Mesenchymal stem cell (in vitro differentiated cells and primary cell): ENCODE results near the gene PLSCR2.

Experiments used
- DNase-seq: peaks from one replicate; pipeline ENCODE4 v3.0.0-alpha.2; 2013
- H2AFZ ChIP-seq: one replicate; pipeline ENCODE4 v1.6.1; 2013; ENCODE audit warnings: low read depth, mild to moderate bottlenecking, control low read depth, inconsistent platforms, low read length, moderate library complexity
- H2AK5ac ChIP-seq: 2 replicates; pipeline ENCODE4 v1.6.1; 2013; ENCODE audit warnings: low read length, moderate library complexity, mild to moderate bottlenecking, inconsistent platforms; ENCODE audit not compliant: severe bottlenecking
- H2BK120ac ChIP-seq: one replicate; pipeline ENCODE4 v1.6.1; 2013; ENCODE audit warnings: low read depth, mild to moderate bottlenecking, inconsistent platforms, low read length, moderate library complexity
- H2BK12ac ChIP-seq, 2 experiments: one replicate each; pipeline ENCODE4 v1.6.1; 2013; ENCODE audit warnings: inconsistent platforms in 2 of 2, low read length in 2 of 2, mild to moderate bottlenecking in 2 of 2, moderate library complexity in 2 of 2, control low read depth in 1 of 2
- H2BK15ac ChIP-seq: one replicate; pipeline ENCODE4 v1.6.1; 2013; ENCODE audit warnings: mild to moderate bottlenecking, low read depth, inconsistent platforms; ENCODE audit not compliant: poor library complexity, severe bottlenecking
- H2BK5ac ChIP-seq: 2 replicates; pipeline ENCODE4 v1.6.1; 2013; ENCODE audit warnings: low read depth, mild to moderate bottlenecking, low read length, control low read depth, inconsistent platforms; ENCODE audit not compliant: poor library complexity, severe bottlenecking
- H3K14ac ChIP-seq, 2 experiments: one replicate each; pipeline ENCODE4 v1.6.1; 2013; ENCODE audit warnings: inconsistent platforms in 2 of 2, low read length in 2 of 2, control low read depth in 1 of 2, mild to moderate bottlenecking in 1 of 2, moderate library complexity in 1 of 2
- H3K18ac ChIP-seq, 2 experiments: one replicate each; pipeline ENCODE4 v1.6.1; 2013; ENCODE audit warnings: inconsistent platforms in 2 of 2, low read length in 2 of 2, control low read depth in 1 of 2, low read depth in 1 of 2, mild to moderate bottlenecking in 1 of 2
- H3K23ac ChIP-seq, 2 experiments: one replicate each; pipeline ENCODE4 v1.6.1; 2013; ENCODE audit warnings: inconsistent platforms in 2 of 2, low read length in 2 of 2, mild to moderate bottlenecking in 2 of 2, moderate library complexity in 2 of 2, control low read depth in 1 of 2
- H3K27ac ChIP-seq: 2 replicates; pipeline ENCODE4 v1.5.1; 2013; ENCODE audit warnings: mild to moderate bottlenecking, moderate library complexity, low read length, control low read depth, inconsistent platforms; ENCODE audit not compliant: poor library complexity, severe bottlenecking
- H3K27me3 ChIP-seq, 2 experiments: 2 replicates each; pipeline versions ENCODE4 v1.6.1 to v1.7.0; 2013; ENCODE audit warnings: low read length in 2 of 2, mild to moderate bottlenecking in 2 of 2, moderate library complexity in 2 of 2, control low read depth in 1 of 2, inconsistent platforms in 1 of 2; ENCODE audit not compliant: control insufficient read depth in 1 of 2, insufficient read depth in 1 of 2
- H3K36me3 ChIP-seq, 2 experiments: 2 replicates each; pipeline versions ENCODE4 v1.6.1 to v1.7.0; 2013; ENCODE audit warnings: low read length in 2 of 2, control low read depth in 1 of 2, inconsistent platforms in 1 of 2, low read depth in 1 of 2, mild to moderate bottlenecking in 1 of 2; ENCODE audit not compliant: insufficient read depth in 2 of 2, control insufficient read depth in 1 of 2
- H3K4ac ChIP-seq, 2 experiments: one replicate each; pipeline ENCODE4 v1.6.1; 2013; ENCODE audit warnings: inconsistent platforms in 2 of 2, low read length in 2 of 2, mild to moderate bottlenecking in 2 of 2, moderate library complexity in 2 of 2, control low read depth in 1 of 2, low read depth in 1 of 2
- H3K4me1 ChIP-seq: 2 replicates; pipeline ENCODE4 v1.6.1; 2013; ENCODE audit warnings: low read depth, low read length, control low read depth; ENCODE audit not compliant: control insufficient read depth, insufficient read depth
- H3K4me2 ChIP-seq: 2 replicates; pipeline ENCODE4 v1.6.1; 2013; ENCODE audit warnings: low read length, mild to moderate bottlenecking, inconsistent platforms; ENCODE audit not compliant: poor library complexity, severe bottlenecking
- H3K4me3 ChIP-seq, 2 experiments: 2 replicates each; pipeline versions ENCODE4 v1.5.1 to v1.7.0; 2013; ENCODE audit warnings: low read length in 2 of 2, mild to moderate bottlenecking in 2 of 2, control low read depth in 1 of 2, low read depth in 1 of 2; ENCODE audit not compliant: insufficient read depth in 1 of 2
- H3K79me1 ChIP-seq: replicated peaks from 2 replicates; pipeline ENCODE4 v1.6.1; 2013; ENCODE audit warnings: mild to moderate bottlenecking, control low read depth, low read length, inconsistent platforms; ENCODE audit not compliant: poor library complexity, severe bottlenecking
- H3K9ac ChIP-seq: 2 replicates; pipeline ENCODE4 v1.7.0; 2013; ENCODE audit warnings: mild to moderate bottlenecking, low read length, moderate library complexity
- H3K9me3 ChIP-seq: 2 replicates; pipeline ENCODE4 v1.7.0; 2013; ENCODE audit warnings: mild to moderate bottlenecking, low read length; ENCODE audit not compliant: control insufficient read depth
- H4K8ac ChIP-seq: one replicate; pipeline ENCODE4 v1.6.1; 2013; ENCODE audit warnings: inconsistent platforms, mild to moderate bottlenecking, low read length, moderate library complexity
- H4K91ac ChIP-seq: one replicate; pipeline ENCODE4 v1.6.1; 2013; ENCODE audit warnings: mild to moderate bottlenecking, low read length, inconsistent platforms
- WGBS: methylation state at CpG from one replicate; pipeline ENCODE4 v1.1.7; 2013; ENCODE audit warnings: mixed read lengths; 5-methylcytosine and 5-hydroxymethylcytosine counted together

PLSCR2 gene

DNA sequence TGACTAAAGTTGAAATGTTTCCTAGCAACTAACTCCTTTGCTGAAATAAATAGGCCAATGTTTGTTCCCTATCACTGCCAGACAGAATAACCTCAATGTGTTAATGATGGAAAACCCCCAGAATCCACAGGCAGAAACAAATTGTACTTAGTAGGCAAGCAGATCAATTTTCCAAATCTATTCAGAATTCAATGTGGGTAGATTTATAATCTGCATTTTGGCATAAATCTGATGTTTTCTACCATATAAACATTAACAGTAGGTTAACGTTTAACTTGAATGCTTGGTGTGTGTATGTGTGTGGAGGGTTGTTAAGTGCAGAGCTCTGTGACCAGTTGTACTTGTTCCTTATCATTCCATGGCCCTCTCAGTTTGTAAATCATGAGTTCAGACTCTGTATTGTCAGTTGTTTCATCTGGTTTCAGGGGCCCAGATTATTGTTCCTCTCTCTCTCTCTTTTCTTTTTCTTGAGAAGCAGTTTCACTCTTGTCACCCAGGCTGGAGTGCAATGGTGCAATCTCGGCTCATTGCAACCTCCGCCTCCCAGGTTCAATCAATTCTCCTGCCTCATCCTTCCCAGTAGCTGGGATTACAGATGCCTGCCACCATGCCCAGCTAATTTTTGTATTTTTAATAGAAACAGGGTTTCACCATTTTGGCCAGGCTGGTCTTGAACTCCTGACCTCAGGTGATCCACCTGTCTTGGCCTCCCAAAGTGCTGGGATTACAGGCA, 42.2 kb upstream of the PLSCR2 start:
- Histone ChIP-seq H3K36me3 (peaks cover 4 to 33% of the 10 kb centered on the region in 2 experiments), H3K4me2 (no peak overlapping the region), H4K8ac (no peak overlapping the region), H2BK5ac (no peak overlapping the region), H3K23ac (no peak overlapping the region), H3K27me3 (no peaks in the 10 kb centered on the region), H2AFZ (no peak overlapping the region), H3K4ac (no peak overlapping the region), H3K27ac (peak overlapping the region; percentile 51), H2BK120ac (no peak overlapping the region), H3K4me3 (no peak overlapping the region), H2AK5ac (no peak overlapping the region), H3K79me1 (no peaks in the 10 kb centered on the region), H3K9me3 (no peaks in the 10 kb centered on the region), H2BK12ac (no peak overlapping the region), H4K91ac (no peak overlapping the region), H3K9ac (no peak overlapping the region), H2BK15ac (no peak overlapping the region), H3K18ac (no peak overlapping the region), H3K4me1 (peaks cover 7% of the 10 kb centered on the region), H3K14ac (no peak overlapping the region)
- peak; percentile 15 for DNase-seq
- 91% methylated on average over 2 of the region's 3 CpGs for WGBS

- peaks cover 0 to 2% of the 10 kb centered on the region in 2 experiments for H3K36me3 ChIP-seq
- no peak overlapping the region for H2BK15ac ChIP-seq
- no peaks in the 10 kb centered on the region for H3K9me3 ChIP-seq
- peak overlapping the region; percentile 97 for H3K27ac ChIP-seq
- no peak overlapping the region for H3K23ac ChIP-seq
- peak overlapping the region; percentile 99 for H2AK5ac ChIP-seq
- H3K14ac ChIP-seq, result no peak overlapping the region
- H3K4ac ChIP-seq, result peak overlapping the region; percentile 57 to 89
- H3K27me3 ChIP-seq, result no peaks in the 10 kb centered on the region
- H3K18ac ChIP-seq, result peak overlapping the region; percentile 82 to 87
- H4K8ac ChIP-seq, result peak overlapping the region; percentile 50
- peak overlapping the region; percentile 78 for H2BK5ac ChIP-seq
- WGBS, result 100% methylated on average over 1 of the region's 1 CpG
- H3K79me1 ChIP-seq, result no peaks in the 10 kb centered on the region
- no peak overlapping the region for H2AFZ ChIP-seq
- peak overlapping the region; percentile 65 to 94 for H2BK12ac ChIP-seq
- H3K9ac ChIP-seq, result no peak overlapping the region
- H3K4me1 ChIP-seq, result peaks cover 11% of the 10 kb centered on the region
- H2BK120ac ChIP-seq, result peak overlapping the region; percentile 95
- DNase-seq, result no peak
- no peak overlapping the region for H3K4me3 ChIP-seq
- no peak overlapping the region for H3K4me2 ChIP-seq
- peak overlapping the region; percentile 65 for H4K91ac ChIP-seq
These were observed 38.2 kb upstream of the PLSCR2 start for GRCh38 chr3:146507331-146508120.

DNA sequence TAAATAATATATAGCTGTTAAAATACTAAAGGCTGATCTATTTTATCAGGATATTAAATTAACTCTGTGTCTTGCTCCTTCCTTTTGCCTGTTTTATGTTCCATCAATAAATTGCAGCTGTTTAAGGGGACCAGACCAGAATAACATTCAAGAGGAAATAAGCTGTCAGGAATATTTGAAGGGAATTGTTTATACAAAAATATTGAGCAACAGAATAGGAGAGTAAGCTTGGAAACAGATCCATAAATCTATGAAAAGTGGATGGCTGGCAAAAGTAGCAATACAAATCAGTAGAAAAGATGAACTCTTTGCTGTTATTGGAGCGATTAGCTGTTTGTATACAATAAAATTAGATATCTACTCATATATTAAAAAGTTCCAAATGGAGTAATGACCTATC, 36.2 kb upstream of the PLSCR2 start:
- no CpG with 5 or more reads among the region's 1 CpG for WGBS
- H3K14ac ChIP-seq, result no peak overlapping the region
- no peak overlapping the region for H3K4me2 ChIP-seq
- no peak overlapping the region for H4K8ac ChIP-seq
- H3K4me3 ChIP-seq, result no peak overlapping the region
- H3K4me1 ChIP-seq, result peaks cover 8% of the 10 kb centered on the region
- no peak overlapping the region for H3K18ac ChIP-seq
- no peaks in the 10 kb centered on the region for H3K79me1 ChIP-seq
- no peak overlapping the region for H3K9ac ChIP-seq
- H2BK5ac ChIP-seq, result no peak overlapping the region
- no peak overlapping the region for H4K91ac ChIP-seq
- H3K23ac ChIP-seq, result no peak overlapping the region
- no peak overlapping the region for H2BK15ac ChIP-seq
- H2AK5ac ChIP-seq, result no peak overlapping the region
- H3K36me3 ChIP-seq, result no peaks in the 10 kb centered on the region
- DNase-seq, result peak; percentile 51
- H2BK120ac ChIP-seq, result no peak overlapping the region
- no peak overlapping the region for H2AFZ ChIP-seq
- H3K9me3 ChIP-seq, result no peaks in the 10 kb centered on the region
- H3K27ac ChIP-seq, result no peak overlapping the region
- H3K4ac ChIP-seq, result no peak overlapping the region
- no peaks in the 10 kb centered on the region for H3K27me3 ChIP-seq
- no peak overlapping the region for H2BK12ac ChIP-seq

GRCh38 chr3:146504498-146505197, 35.3 kb upstream of the PLSCR2 start:
- Histone ChIP-seq H3K14ac (peak overlapping the region in 1 of 2 experiments; percentile 41), H2BK15ac (no peak overlapping the region), H3K9ac (no peak overlapping the region), H3K18ac (peak overlapping the region in 1 of 2 experiments; percentile 34), H2AK5ac (peak overlapping the region; percentile 54), H3K79me1 (no peaks in the 10 kb centered on the region), H3K4me2 (no peak overlapping the region), H3K36me3 (no peaks in the 10 kb centered on the region), H3K27me3 (no peaks in the 10 kb centered on the region), H4K8ac (no peak overlapping the region), H2AFZ (no peak overlapping the region), H3K27ac (peak overlapping the region; percentile 87), H4K91ac (no peak overlapping the region), H2BK120ac (no peak overlapping the region), H2BK5ac (no peak overlapping the region), H3K4ac (peak overlapping the region in 1 of 2 experiments; percentile 82), H3K4me1 (peaks cover 8% of the 10 kb centered on the region), H2BK12ac (peak overlapping the region in 1 of 2 experiments; percentile 63), H3K9me3 (no peaks in the 10 kb centered on the region), H3K4me3 (no peak overlapping the region), H3K23ac (no peak overlapping the region)
- peak; percentile 28 for DNase-seq
- 11% methylated on average over 1 of the region's 3 CpGs for WGBS
